Ascending aorta (tissue), 2 donors: Measurements from ENCODE around the gene PLPP1. TPM values are rescaled to one million over a fixed set of nuclear protein-coding genes. Genes with fewer than 3 reads are reported as not detected.

Source experiments
- DNase-seq, 2 donors: peaks; one replicate each; pipeline ENCODE4 v3.0.0-alpha.2; 2019; ENCODE audit warnings: low spot score in 2 of 2
- H3K27ac ChIP-seq, 2 donors: fragments of 200-600 bp; sonication (generic); one replicate each; pipeline ENCODE4 v1.5.1; 2016 to 2017; ENCODE audit warnings: mild to moderate bottlenecking in 1 of 2
- H3K27me3 ChIP-seq: fragments of 200-600 bp; sonication (generic); one replicate; pipeline ENCODE4 v1.5.1; 2017
- H3K36me3 ChIP-seq, 2 donors: fragments of 200-600 bp; sonication (generic); one replicate each; pipeline ENCODE4 v1.5.1; 2016
- H3K4me1 ChIP-seq, 2 donors: fragments of 200-600 bp; sonication (generic); one replicate each; pipeline ENCODE4 v1.5.1; 2016 to 2017; ENCODE audit warnings: mild to moderate bottlenecking in 1 of 2
- H3K4me3 ChIP-seq, 2 donors: fragments of 200-600 bp; sonication (generic); one replicate each; pipeline ENCODE4 v1.5.1; 2016 to 2017; ENCODE audit warnings: mild to moderate bottlenecking in 1 of 2
- H3K9me3 ChIP-seq, 2 donors: fragments of 200-600 bp; sonication (generic); one replicate each; pipeline ENCODE4 v1.5.1; 2016
- CTCF ChIP-seq, 3 experiments: fragments of 200-600 bp in 2 of 3; fragments of 450-650 bp in 1 of 3; sonication (generic) in 2 of 3; IDR thresholded peaks; one replicate each; pipeline ENCODE4 v1.5.1; 2016 to 2019; ENCODE audit warnings: antibody characterized with exemption in 3 of 3, mild to moderate bottlenecking in 1 of 3, moderate library complexity in 1 of 3
- intact Hi-C: fragments of 100-400 bp; cut with DNase I; formaldehyde crosslinking; loops from one replicate; pipeline ENCODE4 v1.15.1; 2023
- total RNA-seq: library from RNA; depleted of rRNA; stranded (reverse); fragments of >200 nt; gene quantifications from one replicate; pipeline ENCODE4 v1.1.0, GENCODE V29; 2016

PLPP1 gene
- total RNA-seq, 1 donor from 2014 or later = 1,314 TPM

DNA sequence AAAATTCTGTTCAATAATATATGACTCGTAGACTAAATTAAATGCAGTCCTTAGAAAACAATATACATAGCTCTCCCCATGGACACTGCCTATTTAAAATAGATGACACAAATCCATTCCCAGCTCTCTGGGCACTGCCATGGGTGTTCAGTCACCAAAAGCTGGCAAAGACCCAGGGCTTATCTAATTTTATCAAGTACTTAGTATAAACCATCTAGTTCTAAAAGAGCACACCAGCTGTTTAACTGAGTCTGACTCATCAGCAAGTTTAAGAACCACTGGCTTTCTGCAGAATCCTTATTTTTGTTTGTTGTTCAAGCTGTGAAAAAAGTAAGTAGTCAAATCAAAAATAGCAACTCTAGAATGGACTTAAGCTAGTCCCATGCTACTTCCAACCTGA lies 107.6 kb downstream of the PLPP1 start:
- H3K27me3 ChIP-seq = no peaks in the 10 kb centered on the region
- no peak overlapping the region for H3K4me3 ChIP-seq
- peaks cover 44 to 63% of the 10 kb centered on the region in 2 donors for H3K36me3 ChIP-seq
- peaks cover 0 to 16% of the 10 kb centered on the region in 2 donors for H3K4me1 ChIP-seq
- DNase-seq = peak in 1 of 2 donors; percentile 75
- intact Hi-C loops = loop anchor here (5.0 kb wide), 1 partner anchor 265 kb away; no protein-coding TSS in a partner anchor
- TF ChIP-seq CTCF (IDR thresholded peaks at IDR 0.05) = no peak
- H3K27ac ChIP-seq = peak overlapping the region; percentile 17 to 63
- H3K9me3 ChIP-seq = no peaks in the 10 kb centered on the region

- no peaks in the 10 kb centered on the region for H3K9me3 ChIP-seq
These were observed 108.3 kb downstream of the PLPP1 start for GRCh38 chr5:55426455-55426854.

DNA sequence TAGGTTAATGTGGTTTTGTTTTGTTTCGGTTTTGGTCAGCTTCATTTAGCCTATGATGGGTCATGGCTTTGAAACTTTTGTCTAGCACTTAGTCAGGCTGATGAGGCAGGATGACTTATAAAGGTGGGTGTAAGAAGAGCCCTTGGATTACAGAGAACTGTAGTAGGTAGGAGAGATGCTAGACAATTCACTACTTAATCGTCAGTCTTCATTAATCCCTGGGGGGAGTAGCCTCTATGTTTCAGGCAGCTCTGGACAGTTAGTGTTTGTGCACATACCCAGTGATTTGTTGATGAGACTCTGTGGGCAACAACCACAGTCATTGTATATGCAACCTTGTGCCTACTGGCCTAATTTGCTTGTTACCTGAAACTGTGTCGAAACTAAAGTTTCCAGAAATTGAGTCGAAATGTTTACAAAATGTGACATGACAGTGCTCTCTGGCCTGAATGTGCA lies 113.7 kb downstream of the PLPP1 start:
- H3K9me3 ChIP-seq = no peaks in the 10 kb centered on the region
- DNase-seq = no peak
- no peaks in the 10 kb centered on the region for H3K27me3 ChIP-seq
- TF ChIP-seq CTCF (IDR thresholded peaks at IDR 0.05) = no peak
- intact Hi-C loops = no loop called here
- peaks cover 43 to 53% of the 10 kb centered on the region in 2 donors for H3K36me3 ChIP-seq
- H3K4me1 ChIP-seq = peaks cover 2 to 7% of the 10 kb centered on the region in 2 donors
- peak overlapping the region; percentile 30 to 35 for H3K27ac ChIP-seq
- H3K4me3 ChIP-seq = no peak overlapping the region

More at GRCh38 chr5:55426455-55426854, 108.3 kb downstream of the PLPP1 start:
- no peak for TF ChIP-seq CTCF (IDR thresholded peaks at IDR 0.05)
- peak overlapping the region; percentile 17 to 59 for H3K27ac ChIP-seq
- DNase-seq = no peak
- peaks cover 46 to 65% of the 10 kb centered on the region in 2 donors for H3K36me3 ChIP-seq
- H3K4me3 ChIP-seq = no peak overlapping the region
- H3K4me1 ChIP-seq = peaks cover 0 to 16% of the 10 kb centered on the region in 2 donors
- intact Hi-C loops = loop anchor here (5.0 kb wide), 1 partner anchor 266 kb away; no protein-coding TSS in a partner anchor
- no peaks in the 10 kb centered on the region for H3K27me3 ChIP-seq

- Histone ChIP-seq H3K4me1 (peaks cover 2 to 7% of the 10 kb centered on the region in 2 donors), H3K4me3 (no peak overlapping the region), H3K36me3 (peaks cover 32 to 39% of the 10 kb centered on the region in 2 donors), H3K27ac (peak overlapping the region in 1 of 2 donors; percentile 12), H3K27me3 (no peaks in the 10 kb centered on the region), H3K9me3 (no peaks in the 10 kb centered on the region)
- no peak for DNase-seq
- TF ChIP-seq CTCF (IDR thresholded peaks at IDR 0.05) = no peak
- intact Hi-C loops = no loop called here
These were observed 115.5 kb downstream of the PLPP1 start for GRCh38 chr5:55418994-55419968.

- no peak for DNase-seq
- intact Hi-C loops = no loop called here
- no peak for TF ChIP-seq CTCF (IDR thresholded peaks at IDR 0.05)
- H3K9me3 ChIP-seq = no peaks in the 10 kb centered on the region
- peaks cover 2 to 7% of the 10 kb centered on the region in 2 donors for H3K4me1 ChIP-seq
- H3K4me3 ChIP-seq = no peak overlapping the region
- H3K36me3 ChIP-seq = peaks cover 13 to 14% of the 10 kb centered on the region in 2 donors
- H3K27ac ChIP-seq = no peak overlapping the region
- H3K27me3 ChIP-seq = no peaks in the 10 kb centered on the region
These were observed 118.5 kb downstream of the PLPP1 start for GRCh38 chr5:55416306-55416705.
